Fibroblast of skin of scalp (primary cell): Measurements from ENCODE around the gene IGF2.
A peak's percentile ranks its signal among the peaks of the same experiment; 100 is the strongest.
"Not testable (repeated sequence)": the region's sequence is repeated elsewhere in the genome, so short reads cannot be mapped to it uniquely, and the experiment has no call there.

Experiments used
- DNase-seq: peaks from one replicate; pipeline ENCODE4 v3.0.0-alpha.2; 2013

IGF2 gene

GRCh38 chr11:2136209-2136951 is 2.8 kb downstream of the IGF2 start:
- DNase-seq = no peak

DNA sequence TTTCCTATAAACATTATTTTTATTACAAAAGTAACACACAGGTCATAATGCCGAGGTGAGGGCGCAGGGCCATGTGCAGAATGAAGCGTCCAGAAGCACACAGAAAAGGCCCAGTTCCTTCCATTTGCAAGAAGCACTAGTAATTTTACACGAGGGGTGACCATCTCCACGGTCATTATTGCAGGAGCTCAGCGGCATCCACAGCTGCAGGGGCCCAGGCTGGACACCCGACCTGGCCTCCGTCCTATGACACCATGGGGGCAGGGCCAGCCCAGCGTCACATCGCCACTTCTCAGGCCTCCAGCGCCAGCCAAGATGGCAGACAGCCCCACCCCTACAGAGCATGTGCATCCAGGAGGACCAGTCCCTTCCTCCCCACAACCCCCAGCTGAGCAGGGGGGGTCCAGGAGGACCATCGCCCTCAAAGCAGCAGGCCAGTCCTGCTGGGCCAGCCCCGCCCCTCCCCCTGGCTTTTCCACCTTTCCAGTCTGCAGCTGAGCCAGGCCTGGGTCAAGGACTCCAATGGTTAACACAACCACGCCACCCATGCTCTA is 3.5 kb downstream of the IGF2 start:
- no peak for DNase-seq

- no peak for DNase-seq
These were observed 4.1 kb downstream of the IGF2 start for GRCh38 chr11:2135018-2135569.

DNA sequence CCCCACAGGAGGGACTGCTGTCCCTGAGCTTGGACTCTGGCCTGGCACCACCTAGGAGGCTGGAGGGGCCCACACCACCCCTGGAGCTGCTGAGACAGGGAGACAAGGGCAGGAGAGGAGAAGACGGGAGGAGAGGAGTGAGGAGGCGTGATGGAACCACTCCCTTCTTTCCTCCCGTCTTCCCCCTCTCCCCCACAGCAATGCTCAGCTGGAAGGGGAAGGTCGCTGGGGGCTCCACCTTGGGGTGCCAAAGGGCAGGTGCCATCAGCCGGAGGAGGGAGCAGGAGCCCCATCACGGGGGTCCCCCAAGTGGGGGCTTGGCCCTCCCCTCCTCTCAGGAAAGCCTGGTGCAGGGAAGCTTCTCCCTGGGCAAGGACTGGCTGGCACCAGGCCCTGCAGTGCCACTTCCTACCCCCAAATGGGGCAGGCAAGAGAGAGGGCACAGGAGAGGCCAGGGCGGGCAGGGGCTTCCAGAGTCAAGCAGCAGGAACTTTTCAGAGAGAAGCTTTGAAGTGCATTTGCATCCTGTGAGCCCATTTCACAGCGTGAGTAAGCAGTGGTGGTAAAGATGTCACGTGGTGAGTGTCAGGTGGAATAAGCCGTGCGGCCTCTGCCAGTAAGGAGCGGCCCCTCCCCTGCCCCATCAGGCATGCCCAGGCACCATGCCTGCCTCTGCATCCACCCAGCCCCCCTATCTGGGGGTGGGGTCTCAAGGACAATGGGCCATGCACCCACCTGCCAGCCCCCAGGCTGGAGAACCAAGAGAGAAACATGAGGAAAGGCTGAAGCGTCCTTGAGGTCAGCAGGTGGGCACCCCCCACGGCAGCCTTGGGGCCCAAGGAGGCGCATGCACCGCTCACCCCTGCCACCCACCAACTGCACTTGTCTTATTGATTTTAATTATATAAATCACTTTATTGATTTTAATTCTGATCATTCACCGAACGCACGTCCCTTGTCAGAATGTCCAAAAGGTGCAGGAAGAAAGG is 4.9 kb downstream of the IGF2 start:
- DNase-seq = no peak

- no peak for DNase-seq
These were observed 5.8 kb downstream of the IGF2 start for GRCh38 chr11:2133241-2134021.

DNA sequence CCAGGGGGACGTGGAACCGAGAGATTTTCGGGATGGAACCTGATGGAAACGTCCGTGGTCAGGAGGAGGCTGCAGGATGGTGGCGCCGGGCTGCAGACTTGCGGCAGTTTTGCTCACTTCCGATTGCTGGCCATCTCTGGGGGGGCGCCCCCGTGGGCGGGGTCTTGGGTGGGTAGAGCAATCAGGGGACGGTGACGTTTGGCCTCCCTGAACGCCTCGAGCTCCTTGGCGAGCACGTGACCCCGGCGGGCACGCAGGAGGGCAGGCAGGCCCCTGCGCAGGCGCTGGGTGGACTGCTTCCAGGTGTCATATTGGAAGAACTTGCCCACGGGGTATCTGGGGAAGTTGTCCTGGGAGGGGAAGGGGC is 6.3 kb downstream of the IGF2 start:
- DNase-seq = no peak

DNA sequence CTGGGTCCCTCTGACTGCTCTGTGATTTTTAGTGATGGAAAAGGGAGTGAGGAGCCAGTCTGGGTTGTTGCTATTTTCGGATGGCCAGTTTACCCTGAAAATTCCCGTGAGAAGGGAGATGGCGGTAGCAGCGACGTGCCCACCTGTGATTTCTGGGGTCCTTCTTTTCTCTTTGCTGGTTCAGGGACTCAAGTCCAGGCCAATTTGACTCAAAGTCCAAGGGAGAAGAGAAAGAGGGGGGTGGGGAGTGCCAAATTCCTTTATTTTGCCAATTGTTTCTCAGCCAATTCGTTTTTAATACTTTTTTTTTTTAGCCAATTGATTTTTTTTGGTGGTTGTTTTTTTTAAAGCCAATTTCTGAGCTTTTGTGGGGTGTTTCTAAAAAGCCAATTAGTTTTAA is 6.9 kb downstream of the IGF2 start:
- DNase-seq = no peak

DNA sequence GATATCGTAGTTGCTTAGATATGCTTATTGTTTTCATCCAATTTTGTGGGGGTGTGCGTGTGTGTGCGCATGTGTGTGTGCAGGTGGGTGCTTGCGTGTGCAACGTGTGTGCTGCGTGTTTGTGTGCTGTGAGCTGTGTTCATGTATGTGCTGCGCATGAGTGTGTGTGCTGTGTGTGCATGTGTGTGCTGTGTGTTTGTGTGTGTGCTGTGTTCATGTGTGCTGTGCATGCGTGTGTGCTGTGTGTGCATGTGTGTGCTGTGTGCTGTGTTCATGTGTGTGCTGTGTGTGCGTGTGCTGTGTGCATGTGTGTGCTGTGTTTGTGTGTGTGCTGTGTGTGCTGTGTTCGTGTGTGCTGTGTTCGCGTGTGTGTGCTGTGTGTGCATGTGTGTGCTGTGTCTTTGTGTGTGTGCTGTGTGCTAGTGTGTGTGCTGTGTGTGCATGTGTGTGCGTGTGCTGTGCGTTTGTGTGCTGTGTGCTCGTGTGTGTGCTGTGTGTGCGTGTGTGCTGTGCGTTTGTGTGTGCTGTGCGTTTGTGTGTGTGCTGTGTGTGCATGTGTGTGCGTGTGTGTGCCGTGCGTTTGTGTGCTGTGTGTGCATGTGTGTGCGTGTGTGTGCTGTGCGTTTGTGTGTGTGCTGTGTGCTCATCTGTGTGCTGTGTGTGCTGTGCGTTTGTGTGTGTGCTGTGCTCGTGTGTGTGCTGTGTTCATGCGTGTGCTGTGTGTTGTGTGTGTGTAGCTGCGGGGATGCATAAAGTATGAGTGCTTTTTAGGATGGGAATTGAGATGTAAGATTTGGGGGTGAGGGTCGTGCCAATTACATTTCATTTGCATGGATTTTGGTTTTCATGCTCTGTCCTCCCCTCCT is 7.6 kb downstream of the IGF2 start:
- no peak for DNase-seq

DNA sequence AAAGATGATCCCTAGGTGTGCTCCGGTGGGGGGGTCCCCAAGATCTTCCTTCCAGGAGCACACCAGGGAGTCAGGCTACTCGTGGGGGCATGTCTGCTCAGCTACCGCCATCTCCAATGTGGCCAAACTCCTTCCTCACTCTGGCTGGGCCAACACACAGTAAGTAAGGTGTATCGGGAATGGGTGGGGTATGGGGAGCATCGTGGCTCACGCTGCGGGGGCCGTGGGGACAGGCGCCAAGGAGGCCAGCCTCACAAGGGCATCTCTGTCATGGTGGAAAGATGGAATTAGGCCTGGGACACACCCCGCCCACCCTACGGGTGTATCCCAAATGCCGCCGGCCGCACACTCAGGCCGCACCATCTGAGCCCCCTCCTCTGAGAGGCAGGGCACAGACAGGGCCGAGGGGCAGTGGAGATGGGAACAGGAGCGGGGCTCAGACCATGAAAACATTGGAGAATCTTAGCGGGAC is 8.3 kb downstream of the IGF2 start:
- DNase-seq = no peak

DNA sequence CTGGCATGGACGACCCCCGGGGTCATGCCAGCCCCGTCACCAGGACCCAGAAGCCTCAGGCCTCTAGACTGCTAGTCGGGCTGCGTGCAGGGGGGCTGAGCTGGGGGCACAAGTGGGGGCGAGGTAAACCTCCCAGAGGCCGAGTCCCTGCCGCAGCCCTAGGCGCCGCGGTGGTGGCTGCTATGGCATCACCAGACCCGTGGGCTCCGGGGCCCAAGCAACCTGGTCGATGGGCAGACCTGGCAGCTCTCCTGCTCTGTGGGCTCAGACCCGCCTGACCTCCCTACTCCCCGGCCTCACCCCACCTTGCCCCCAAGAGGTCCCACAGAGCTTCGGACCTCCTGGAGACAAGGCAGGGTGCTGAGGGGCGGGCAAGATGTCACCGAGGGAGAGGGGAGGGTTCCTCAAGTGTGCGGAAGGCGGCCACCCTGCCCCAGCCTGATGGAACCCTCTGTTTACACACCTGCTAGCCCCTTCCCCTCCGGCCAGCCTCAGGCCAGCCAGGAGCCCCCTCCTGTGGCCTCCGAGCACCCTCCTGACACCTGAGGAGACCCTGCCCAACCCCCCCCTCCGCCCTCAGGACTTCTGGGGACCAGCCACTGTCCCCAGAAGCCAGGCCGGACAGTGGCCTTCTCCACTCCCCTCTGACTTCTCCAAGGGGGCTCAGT is 9.4 kb downstream of the IGF2 start:
- DNase-seq = no peak

DNA sequence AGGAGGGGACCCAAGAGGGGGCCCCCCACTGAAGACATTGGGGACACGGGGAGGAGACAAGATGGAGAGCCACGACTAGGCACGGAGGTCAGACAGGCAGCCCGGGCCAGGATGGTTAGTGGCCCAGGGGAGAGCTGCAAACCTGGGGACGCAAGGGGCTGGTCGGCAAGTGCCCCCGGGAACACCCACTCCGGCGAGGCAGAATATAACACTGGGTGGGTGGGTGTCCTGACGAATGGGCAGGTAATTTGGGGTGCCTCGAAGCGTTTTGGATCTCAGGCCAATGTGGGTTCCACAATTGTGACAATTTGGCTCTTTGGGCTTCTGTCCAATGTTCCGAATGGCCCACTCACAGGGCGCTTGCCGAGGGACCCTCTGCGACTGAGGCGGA is 9.9 kb downstream of the IGF2 start:
- no peak for DNase-seq

GRCh38 chr11:2128511-2129307 is 10.5 kb downstream of the IGF2 start:
- no peak for DNase-seq

DNA sequence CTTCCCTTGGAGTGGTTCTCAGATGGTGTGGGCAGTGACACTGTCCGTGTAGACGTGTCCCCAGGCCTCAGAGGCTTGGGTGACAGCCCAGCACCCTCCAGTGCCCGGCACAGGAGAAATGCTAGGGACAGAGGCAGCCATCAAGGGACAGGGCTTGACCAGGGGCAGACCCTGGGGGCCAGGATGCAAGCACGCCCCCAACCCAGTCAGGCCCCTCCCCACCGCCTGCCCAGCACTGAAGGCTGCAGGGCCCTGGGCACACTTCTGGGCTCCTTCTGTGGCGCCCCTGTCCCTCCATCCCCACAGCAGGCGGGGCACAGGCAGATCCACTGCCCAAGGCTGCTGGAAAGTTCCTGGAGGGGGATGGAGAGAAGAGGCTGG is 11.1 kb downstream of the IGF2 start:
- DNase-seq = no peak

- DNase-seq = no peak
These were observed 11.6 kb downstream of the IGF2 start for GRCh38 chr11:2127482-2128129.

GRCh38 chr11:2126520-2127085 is 12.6 kb downstream of the IGF2 start:
- DNase-seq = no peak

DNA sequence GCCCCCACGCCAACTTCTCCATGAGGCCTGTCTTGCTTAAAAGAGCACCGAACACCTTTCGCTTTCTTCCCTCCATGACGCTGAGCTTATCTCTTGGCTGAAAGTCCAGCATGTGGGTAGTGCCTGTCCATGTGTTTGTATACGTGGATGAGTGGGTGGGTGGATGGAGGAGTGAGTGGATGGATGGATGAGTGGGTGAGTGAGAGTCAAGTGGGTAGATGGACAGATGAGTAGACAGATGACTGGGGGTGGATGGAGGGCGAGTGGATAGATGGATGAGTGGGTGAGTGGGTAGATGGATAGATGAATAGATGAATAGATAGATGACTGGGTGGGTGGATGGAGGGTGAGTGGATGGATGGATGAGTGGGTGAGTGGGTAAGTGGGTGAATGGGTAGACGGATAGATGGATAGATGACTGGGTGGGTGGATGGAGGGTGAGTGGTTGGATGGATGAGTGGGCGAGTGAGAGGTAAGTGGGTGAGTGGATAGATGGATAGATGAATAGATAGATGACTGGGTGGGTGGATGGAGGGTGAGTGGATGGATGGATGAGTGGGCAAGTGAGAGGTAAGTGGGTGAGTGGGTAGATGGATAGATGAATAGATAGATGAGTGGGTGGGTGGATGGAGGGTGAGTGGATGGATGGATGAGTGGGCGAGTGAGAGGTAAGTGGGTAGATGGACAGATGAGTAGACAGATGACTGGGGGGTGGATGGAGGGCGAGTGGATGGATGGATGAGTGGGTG is 14.3 kb downstream of the IGF2 start:
- not testable (repeated sequence) for DNase-seq

DNA sequence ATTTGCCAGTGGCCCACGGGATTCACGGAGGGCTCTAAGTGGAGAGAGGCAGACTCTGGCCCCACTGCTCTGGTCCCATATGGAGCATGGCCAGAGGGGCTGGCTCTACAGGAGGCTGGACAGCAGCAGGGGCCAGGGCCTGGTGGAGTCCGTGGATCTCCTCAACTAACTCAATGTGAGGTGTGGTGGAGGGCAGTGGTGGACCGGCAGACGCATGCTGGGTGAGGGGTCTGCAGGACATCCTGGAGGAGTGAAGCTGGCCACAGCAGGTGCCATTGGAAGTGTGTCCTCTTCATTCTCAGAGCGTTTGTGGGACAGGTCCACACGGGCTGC is 15.6 kb downstream of the IGF2 start:
- no peak for DNase-seq

GRCh38 chr11:2122907-2123627 is 16.1 kb downstream of the IGF2 start:
- peak; percentile 32 for DNase-seq
